OCI-LY7 (cell line): ENCODE results near the gene PRDM5. TPM values are rescaled to one million over a fixed set of nuclear protein-coding genes. Genes with fewer than 3 reads are reported as not detected.

Experiments used
- BruUV-seq: library from RNA; stranded (reverse); fragments of 400-500 nt; replicated peaks from 2 replicates; lab custom pipeline; 2021; lab: Mats Ljungman, UMichigan
- CTCF ChIA-PET: fragments of 300-600 bp; sonication (Branson Sonifier 250); formaldehyde crosslinking; loops from one replicate; lab custom pipeline; 2022; ENCODE audit warnings: antibody characterized with exemption; ENCODE audit not compliant: unreplicated experiment; lab: Charles Lee
- POLR2A ChIA-PET: fragments of 300-600 bp; sonication (Branson Sonifier 250); formaldehyde crosslinking; loops from one replicate; lab custom pipeline; 2022; ENCODE audit warnings: antibody characterized with exemption; lab: Charles Lee
- DNase-seq: peaks from one replicate; pipeline ENCODE4 v3.0.0-alpha.2; 2015; ENCODE audit warnings: low spot score
- H2AFZ ChIP-seq: fragments of 200-600 bp; sonication (generic), shearing (Covaris generic); 2 replicates; pipeline ENCODE4 v1.6.1; 2014; ENCODE audit warnings: mild to moderate bottlenecking, antibody characterized with exemption, low read length, moderate library complexity
- H3K27ac ChIP-seq: fragments of 200-600 bp; sonication (generic); 2 replicates; pipeline ENCODE4 v1.5.1; 2014; ENCODE audit warnings: mixed run types, low read depth, mild to moderate bottlenecking, moderate library complexity, low read length, inconsistent platforms; ENCODE audit not compliant: poor library complexity, severe bottlenecking
- H3K36me3 ChIP-seq: fragments of 200-600 bp; sonication (generic); 2 replicates; pipeline ENCODE4 v1.6.1; 2014; ENCODE audit warnings: mild to moderate bottlenecking, antibody characterized with exemption, low read length, moderate library complexity, mixed read lengths; ENCODE audit not compliant: insufficient read depth
- H3K4me1 ChIP-seq: fragments of 200-600 bp; sonication (generic); 2 replicates; pipeline ENCODE4 v1.5.1; 2014; ENCODE audit warnings: mild to moderate bottlenecking, low read length; ENCODE audit not compliant: insufficient read depth, poor library complexity, severe bottlenecking
- H3K4me2 ChIP-seq: fragments of 200-600 bp; sonication (generic); 2 replicates; pipeline ENCODE4 v1.6.1; 2014; ENCODE audit warnings: mild to moderate bottlenecking, low read length
- H3K4me3 ChIP-seq: fragments of 200-600 bp; sonication (generic); 2 replicates; pipeline ENCODE4 v1.5.1; 2014; ENCODE audit warnings: mild to moderate bottlenecking, low read depth, low read length; ENCODE audit not compliant: poor library complexity, severe bottlenecking
- H3K79me2 ChIP-seq: fragments of 200-600 bp; sonication (generic); 2 replicates; pipeline ENCODE4 v1.6.1; 2016; ENCODE audit warnings: low read depth, mild to moderate bottlenecking, low read length, moderate library complexity, mixed read lengths; ENCODE audit not compliant: insufficient read depth
- H3K9me2 ChIP-seq: fragments of 200-600 bp; sonication (generic); 2 replicates; pipeline ENCODE4 v1.6.1; 2016; ENCODE audit warnings: mild to moderate bottlenecking, low read length, mixed read lengths; ENCODE audit not compliant: insufficient read depth
- H3K9me3 ChIP-seq: fragments of 200-600 bp; sonication (generic); 2 replicates; pipeline ENCODE4 v1.6.1; 2014; ENCODE audit warnings: mild to moderate bottlenecking, mixed run types, low read length, mixed read lengths
- H4K20me1 ChIP-seq: fragments of 200-600 bp; sonication (generic); 2 replicates; pipeline ENCODE4 v1.6.1; 2014; ENCODE audit warnings: mild to moderate bottlenecking, antibody characterized with exemption, low read length, moderate library complexity, mixed read lengths; ENCODE audit not compliant: insufficient read depth
- EZH2phosphoT487 ChIP-seq: fragments of 200-600 bp; sonication (generic); IDR thresholded peaks from 2 replicates; pipeline ENCODE4 v1.6.1; 2018; ENCODE audit warnings: low read depth, borderline replicate concordance, mild to moderate bottlenecking, mixed run types, antibody characterized with exemption, low read length, moderate library complexity, mixed read lengths
- intact Hi-C: fragments of 100-400 bp; cut with micrococcal nuclease; formaldehyde crosslinking; loops from one replicate; pipeline ENCODE4 v1.10.0; 2022; ENCODE audit not compliant: unreplicated experiment
- total RNA-seq, 2 experiments: library from RNA; depleted of rRNA in 1 of 2; stranded (reverse); fragments of >200 nt in 1 of 2; shearing (Covaris generic) in 1 of 2; gene quantifications; 2 replicates each; pipeline ENCODE4 v1.2.3, GENCODE V29; 2014 to 2022
- TF ChIP-seq, protein P1 (sequence below): fragments of 200-600 bp; sonication (generic); conservative IDR thresholded peaks from 2 replicates; pipeline ENCODE4 v1.5.1; 2014; ENCODE audit warnings: mild to moderate bottlenecking, antibody characterized with exemption, low read length, moderate library complexity, mixed read lengths

Gene PRDM5
- total RNA-seq, 2 experiments from 2014 or later, result 0.22 to 0.76 TPM

DNA sequence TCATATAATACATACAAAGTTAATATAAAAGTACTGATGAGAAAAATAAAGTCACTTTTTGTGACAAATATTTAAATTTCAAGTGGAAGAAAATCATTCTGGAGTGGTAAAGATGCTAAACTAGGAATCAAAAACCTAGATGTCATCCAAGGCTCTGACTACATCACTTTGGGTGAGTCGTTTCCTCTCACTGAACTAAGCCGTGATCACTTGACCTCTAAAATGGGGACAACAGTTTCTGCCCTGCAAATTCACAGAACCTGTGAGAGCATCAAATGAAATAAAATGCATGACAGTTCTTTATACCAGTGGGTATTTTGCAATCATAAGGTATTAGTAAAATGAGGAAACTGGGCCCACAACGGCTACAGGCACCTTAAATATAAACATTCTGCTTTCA is 63.8 kb downstream of the PRDM5 start:
- BruUV-seq, result no TSS peak
- POLR2A ChIA-PET, result interaction anchor here (0.7 kb wide), 2 partner anchors 12 to 679 kb away, joined by 3 to 5 read pairs; no protein-coding TSS in a partner anchor
- H3K36me3 ChIP-seq, result no peaks in the 10 kb centered on the region
- no peak overlapping the region for H3K4me3 ChIP-seq
- DNase-seq, result no peak
- TF ChIP-seq, protein P1, sequence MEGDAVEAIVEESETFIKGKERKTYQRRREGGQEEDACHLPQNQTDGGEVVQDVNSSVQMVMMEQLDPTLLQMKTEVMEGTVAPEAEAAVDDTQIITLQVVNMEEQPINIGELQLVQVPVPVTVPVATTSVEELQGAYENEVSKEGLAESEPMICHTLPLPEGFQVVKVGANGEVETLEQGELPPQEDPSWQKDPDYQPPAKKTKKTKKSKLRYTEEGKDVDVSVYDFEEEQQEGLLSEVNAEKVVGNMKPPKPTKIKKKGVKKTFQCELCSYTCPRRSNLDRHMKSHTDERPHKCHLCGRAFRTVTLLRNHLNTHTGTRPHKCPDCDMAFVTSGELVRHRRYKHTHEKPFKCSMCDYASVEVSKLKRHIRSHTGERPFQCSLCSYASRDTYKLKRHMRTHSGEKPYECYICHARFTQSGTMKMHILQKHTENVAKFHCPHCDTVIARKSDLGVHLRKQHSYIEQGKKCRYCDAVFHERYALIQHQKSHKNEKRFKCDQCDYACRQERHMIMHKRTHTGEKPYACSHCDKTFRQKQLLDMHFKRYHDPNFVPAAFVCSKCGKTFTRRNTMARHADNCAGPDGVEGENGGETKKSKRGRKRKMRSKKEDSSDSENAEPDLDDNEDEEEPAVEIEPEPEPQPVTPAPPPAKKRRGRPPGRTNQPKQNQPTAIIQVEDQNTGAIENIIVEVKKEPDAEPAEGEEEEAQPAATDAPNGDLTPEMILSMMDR, result no peak
- TF ChIP-seq EZH2phosphoT487, result no peak
- peaks cover 33% of the 10 kb centered on the region for H3K4me1 ChIP-seq
- no peaks in the 10 kb centered on the region for H3K9me3 ChIP-seq
- H4K20me1 ChIP-seq, result no peaks in the 10 kb centered on the region
- CTCF ChIA-PET, result no interaction called here
- intact Hi-C loops, result loop anchor here (5.0 kb wide), 1 partner anchor 86 kb away; no protein-coding TSS in a partner anchor
- H3K79me2 ChIP-seq, result no peaks in the 10 kb centered on the region
- no peak overlapping the region for H3K4me2 ChIP-seq
- H3K27ac ChIP-seq, result no peak overlapping the region
- no peaks in the 10 kb centered on the region for H3K9me2 ChIP-seq
- H2AFZ ChIP-seq, result no peak overlapping the region

DNA sequence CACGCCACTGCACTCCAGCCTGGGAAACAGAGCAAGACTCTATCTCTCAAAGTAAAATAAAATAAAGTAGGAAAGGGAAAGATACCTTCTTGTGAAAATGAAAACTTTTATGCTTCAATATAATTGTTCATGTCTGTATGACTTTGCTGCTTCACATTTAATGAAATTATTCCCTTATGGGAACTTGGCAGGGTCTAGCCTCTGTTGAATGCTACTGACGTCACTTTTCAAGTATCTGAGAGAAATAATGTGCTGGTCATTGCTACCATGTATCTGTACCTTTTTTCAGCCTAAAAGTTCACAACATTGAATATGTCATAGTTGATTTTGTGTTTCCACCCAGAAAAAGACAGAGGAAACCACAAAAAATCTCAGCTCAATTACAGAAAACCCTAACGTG is 65.2 kb downstream of the PRDM5 start:
- Histone ChIP-seq H3K4me3 (no peak overlapping the region), H3K4me2 (no peak overlapping the region), H3K9me2 (no peaks in the 10 kb centered on the region), H3K36me3 (no peaks in the 10 kb centered on the region), H3K9me3 (no peaks in the 10 kb centered on the region), H4K20me1 (no peaks in the 10 kb centered on the region), H3K27ac (no peak overlapping the region), H3K4me1 (peaks cover 33% of the 10 kb centered on the region), H3K79me2 (no peaks in the 10 kb centered on the region), H2AFZ (peak overlapping the region; percentile 54; the same call in 1 of the 2 replicates)
- ChIA-PET POLR2A (interaction anchor here (0.9 to 1.6 kb wide), 6 partner anchors 8 to 137 kb away, joined by 3 to 8 read pairs (median 3); no protein-coding TSS in a partner anchor), CTCF (no interaction called here)
- BruUV-seq, result no TSS peak
- no peak for DNase-seq
- no peak for TF ChIP-seq EZH2phosphoT487
- TF ChIP-seq, protein P1, result no peak
- intact Hi-C loops, result loop anchor here (5.0 kb wide), 1 partner anchor 85 kb away; no protein-coding TSS in a partner anchor

DNA sequence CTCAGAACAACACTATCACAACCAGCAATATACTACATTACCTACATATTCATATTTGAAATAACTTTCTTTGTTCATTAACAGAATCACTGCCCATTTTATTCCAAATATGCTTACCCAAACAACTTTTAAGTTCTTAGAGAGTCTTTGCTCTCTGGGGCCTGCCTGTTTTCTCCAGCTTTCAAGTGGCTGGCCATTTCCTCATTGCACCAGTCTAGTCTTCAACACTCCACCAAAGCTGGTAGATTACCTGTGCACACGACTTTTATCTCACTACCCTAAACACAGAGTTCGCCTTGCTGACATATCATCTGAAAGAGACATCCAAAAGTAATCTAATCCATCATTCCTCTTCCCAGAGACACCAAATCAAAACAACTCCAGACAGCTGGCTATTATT is 66.2 kb downstream of the PRDM5 start:
- Histone ChIP-seq H3K9me2 (no peaks in the 10 kb centered on the region), H3K36me3 (no peaks in the 10 kb centered on the region), H3K9me3 (no peaks in the 10 kb centered on the region), H3K79me2 (no peaks in the 10 kb centered on the region), H3K4me1 (peaks cover 33% of the 10 kb centered on the region), H2AFZ (no peak overlapping the region), H4K20me1 (no peaks in the 10 kb centered on the region), H3K4me3 (no peak overlapping the region), H3K4me2 (no peak overlapping the region; the same call in 1 of the 2 replicates), H3K27ac (no peak overlapping the region)
- BruUV-seq, result no TSS peak
- POLR2A ChIA-PET, result interaction anchor here (0.9 to 1.3 kb wide), 3 partner anchors 12 to 106 kb away, joined by 3 to 7 read pairs (median 4); no protein-coding TSS in a partner anchor
- CTCF ChIA-PET, result no interaction called here
- no peak for DNase-seq
- intact Hi-C loops, result loop anchor here (5.0 kb wide), 1 partner anchor 84 kb away; no protein-coding TSS in a partner anchor
- TF ChIP-seq EZH2phosphoT487, result no peak
- TF ChIP-seq, protein P1, result no peak
